Measurements from ENCODE around the gene SYAP1. TPM values are rescaled to one million over a fixed set of nuclear protein-coding genes. Genes with fewer than 3 reads are reported as not detected.
"Not testable (repeated sequence)": the region's sequence is repeated elsewhere in the genome, so short reads cannot be mapped to it uniquely, and the experiment has no call there.

SYAP1 gene
- total RNA-seq, 6 experiments from 2014 or later = 36.3 to 40.6 (median 38.7) TPM

DNA sequence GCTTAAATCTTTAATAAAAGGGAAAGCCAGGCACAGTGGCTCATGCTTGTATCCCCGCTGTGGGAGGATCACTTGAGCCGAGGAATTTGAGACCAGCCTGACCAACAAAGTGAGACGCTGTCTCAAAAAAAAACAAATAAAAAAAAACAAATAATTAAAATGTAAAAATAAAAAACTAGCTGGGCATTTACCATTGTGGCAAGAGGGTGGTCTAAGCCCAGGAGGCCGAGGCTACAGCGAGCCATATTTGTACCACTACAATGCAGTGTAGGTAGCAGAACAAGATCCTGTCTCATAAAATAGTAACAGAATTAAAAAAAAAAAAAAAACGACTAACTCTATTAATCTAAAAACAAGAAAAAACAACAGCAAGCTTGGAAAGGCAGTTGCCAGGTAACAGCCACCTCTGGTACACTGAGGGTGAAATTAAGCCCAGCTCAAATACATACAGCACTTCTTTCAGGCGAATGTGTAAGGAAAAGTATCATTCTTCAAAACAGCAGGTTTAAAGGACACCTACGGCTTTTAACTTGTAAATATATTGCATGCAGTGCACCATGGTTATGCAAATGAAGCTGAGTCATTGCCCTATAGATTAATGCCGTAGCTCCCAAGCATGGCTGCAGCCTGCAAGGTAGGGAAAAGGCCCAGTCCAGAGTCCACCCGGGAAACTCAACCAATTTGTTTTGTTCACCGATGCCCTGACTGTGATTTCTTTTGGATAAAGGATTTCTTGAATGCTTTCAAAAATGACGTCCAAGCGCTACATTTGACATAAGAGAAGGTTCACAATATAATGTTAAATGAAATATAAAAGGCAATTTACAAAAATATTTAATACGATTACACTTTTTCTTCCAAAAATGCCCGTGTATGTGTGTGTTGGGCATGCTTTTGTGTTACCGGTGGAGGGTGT is 52.3 kb downstream of the SYAP1 start:
- H3K4me1 Mint-ChIP-seq (ENCODE audit: low read depth) = peaks cover 4% of the 10 kb centered on the region; the same call in 1 of the 2 replicates
- no peaks in the 10 kb centered on the region for H3K36me3 Mint-ChIP-seq (ENCODE audit: low read depth)
- peaks cover under 1% of the 10 kb centered on the region for H3K27me3 Mint-ChIP-seq (ENCODE audit: insufficient read depth)
- H3K27ac Mint-ChIP-seq = peak overlapping the region; percentile 99
- H3K9me3 Mint-ChIP-seq = no peaks in the 10 kb centered on the region
- H3K4me3 Mint-ChIP-seq = no peak overlapping the region
- peak; percentile 83 for DNase-seq
- TF ChIP-seq, protein P1, sequence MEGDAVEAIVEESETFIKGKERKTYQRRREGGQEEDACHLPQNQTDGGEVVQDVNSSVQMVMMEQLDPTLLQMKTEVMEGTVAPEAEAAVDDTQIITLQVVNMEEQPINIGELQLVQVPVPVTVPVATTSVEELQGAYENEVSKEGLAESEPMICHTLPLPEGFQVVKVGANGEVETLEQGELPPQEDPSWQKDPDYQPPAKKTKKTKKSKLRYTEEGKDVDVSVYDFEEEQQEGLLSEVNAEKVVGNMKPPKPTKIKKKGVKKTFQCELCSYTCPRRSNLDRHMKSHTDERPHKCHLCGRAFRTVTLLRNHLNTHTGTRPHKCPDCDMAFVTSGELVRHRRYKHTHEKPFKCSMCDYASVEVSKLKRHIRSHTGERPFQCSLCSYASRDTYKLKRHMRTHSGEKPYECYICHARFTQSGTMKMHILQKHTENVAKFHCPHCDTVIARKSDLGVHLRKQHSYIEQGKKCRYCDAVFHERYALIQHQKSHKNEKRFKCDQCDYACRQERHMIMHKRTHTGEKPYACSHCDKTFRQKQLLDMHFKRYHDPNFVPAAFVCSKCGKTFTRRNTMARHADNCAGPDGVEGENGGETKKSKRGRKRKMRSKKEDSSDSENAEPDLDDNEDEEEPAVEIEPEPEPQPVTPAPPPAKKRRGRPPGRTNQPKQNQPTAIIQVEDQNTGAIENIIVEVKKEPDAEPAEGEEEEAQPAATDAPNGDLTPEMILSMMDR (IDR thresholded peaks at IDR 0.05) = no peak

DNA sequence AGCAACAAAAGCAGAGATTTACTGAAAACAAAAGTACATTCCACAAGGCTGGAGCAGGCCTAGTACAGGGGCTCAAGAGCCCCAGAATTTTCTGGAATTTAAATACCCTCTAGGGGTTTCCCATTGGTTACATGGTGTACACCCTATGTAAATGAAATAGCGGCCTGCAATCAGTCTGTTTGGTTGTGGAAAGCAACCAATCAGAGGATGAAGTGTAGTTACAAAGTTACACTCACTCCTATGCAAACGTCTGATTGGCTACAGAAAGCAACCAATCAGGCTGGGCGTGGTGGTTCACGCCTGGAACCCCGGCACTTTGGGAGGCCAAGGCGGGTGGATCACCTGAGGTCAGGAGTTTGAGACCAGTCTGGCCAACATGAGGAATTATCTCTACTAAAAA is 53.0 kb downstream of the SYAP1 start:
- H3K4me3 Mint-ChIP-seq = no peak overlapping the region
- peaks cover 4% of the 10 kb centered on the region; the same call in 1 of the 2 replicates for H3K4me1 Mint-ChIP-seq (ENCODE audit: low read depth)
- H3K9me3 Mint-ChIP-seq = no peaks in the 10 kb centered on the region
- no peaks in the 10 kb centered on the region for H3K36me3 Mint-ChIP-seq (ENCODE audit: low read depth)
- peak overlapping the region; percentile 99; the same call in 1 of the 2 replicates for H3K27ac Mint-ChIP-seq
- TF ChIP-seq, protein P1 (IDR thresholded peaks at IDR 0.05) = no peak
- H3K27me3 Mint-ChIP-seq (ENCODE audit: insufficient read depth) = peaks cover 2% of the 10 kb centered on the region
- DNase-seq = no peak

DNA sequence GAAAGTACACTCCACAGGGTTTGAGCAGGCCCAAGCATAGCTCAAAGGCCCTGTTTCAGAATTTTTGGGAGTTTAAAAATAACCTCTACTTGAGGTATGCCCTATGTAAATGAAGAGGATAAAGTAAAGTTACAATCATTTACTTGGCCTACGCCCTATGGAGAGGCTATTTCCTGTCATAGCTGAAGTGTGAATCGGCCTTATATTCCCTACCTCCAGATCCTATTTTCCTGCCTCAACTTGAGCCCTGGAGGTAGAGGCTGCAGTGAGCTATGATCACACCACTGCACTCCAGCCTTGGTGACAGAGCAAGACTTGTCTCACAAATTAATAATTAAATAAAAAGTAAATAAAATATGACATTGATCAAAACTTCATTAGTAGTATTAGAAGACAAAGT is 55.3 kb downstream of the SYAP1 start:
- Mint-ChIP-seq H3K9me3 (no peaks in the 10 kb centered on the region), H3K4me3 (no peak overlapping the region), H3K4me1 (ENCODE audit: low read depth) (peaks cover 4% of the 10 kb centered on the region; the same call in 1 of the 2 replicates), H3K27me3 (ENCODE audit: insufficient read depth) (peaks cover 3% of the 10 kb centered on the region), H3K27ac (no peak overlapping the region), H3K36me3 (ENCODE audit: low read depth) (no peaks in the 10 kb centered on the region)
- no peak for DNase-seq
- TF ChIP-seq, protein P1 (IDR thresholded peaks at IDR 0.05) = no peak

DNA sequence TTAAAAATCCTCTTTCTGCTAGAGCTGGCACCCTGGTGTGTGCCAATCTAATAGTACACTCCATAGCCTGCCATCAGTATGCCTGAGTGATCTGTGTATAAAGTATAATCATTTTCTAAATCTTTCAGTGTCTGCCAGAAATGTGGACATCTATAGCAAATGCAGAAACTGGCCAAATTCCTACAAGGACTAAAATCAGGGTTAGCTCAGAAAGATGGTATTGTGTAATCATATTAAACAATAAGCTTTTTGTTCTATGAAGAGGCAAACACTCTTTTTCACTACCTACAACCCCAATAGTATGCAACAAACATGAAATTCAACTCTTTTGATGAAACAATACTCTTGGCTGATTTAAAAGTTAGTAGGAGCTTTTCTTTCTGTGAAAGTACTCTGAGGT is 59.1 kb downstream of the SYAP1 start:
- no peaks in the 10 kb centered on the region for H3K36me3 Mint-ChIP-seq (ENCODE audit: low read depth)
- TF ChIP-seq, protein P1 (IDR thresholded peaks at IDR 0.05) = no peak
- no peak for DNase-seq
- peaks cover 3% of the 10 kb centered on the region for H3K27me3 Mint-ChIP-seq (ENCODE audit: insufficient read depth)
- no peak overlapping the region for H3K4me3 Mint-ChIP-seq
- no peak overlapping the region for H3K27ac Mint-ChIP-seq
- no peaks in the 10 kb centered on the region for H3K4me1 Mint-ChIP-seq (ENCODE audit: low read depth)
- no peaks in the 10 kb centered on the region for H3K9me3 Mint-ChIP-seq

DNA sequence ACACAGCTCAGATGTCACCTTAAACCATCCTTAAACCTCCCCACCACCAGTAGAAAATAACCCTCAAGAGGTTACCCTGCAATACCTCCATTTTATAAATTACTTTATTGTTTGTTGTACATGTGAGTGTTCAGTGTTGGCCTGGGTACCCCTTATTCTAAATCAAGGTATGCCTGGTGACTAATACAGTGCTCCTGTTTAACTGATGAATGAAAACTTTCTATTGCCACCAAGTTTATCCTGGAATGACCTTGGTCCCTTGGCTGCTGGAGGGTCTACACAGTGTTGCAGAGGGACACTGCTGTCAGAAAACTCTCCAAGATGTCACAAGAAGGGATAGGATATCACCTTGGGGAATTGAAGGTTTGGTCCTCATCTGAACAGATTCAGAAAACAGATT is 59.6 kb downstream of the SYAP1 start:
- Mint-ChIP-seq H3K27ac (no peak overlapping the region), H3K27me3 (ENCODE audit: insufficient read depth) (peaks cover 3% of the 10 kb centered on the region), H3K36me3 (ENCODE audit: low read depth) (no peaks in the 10 kb centered on the region), H3K4me1 (ENCODE audit: low read depth) (no peaks in the 10 kb centered on the region), H3K4me3 (no peak overlapping the region), H3K9me3 (no peaks in the 10 kb centered on the region)
- DNase-seq = no peak
- TF ChIP-seq, protein P1 (IDR thresholded peaks at IDR 0.05) = no peak

DNA sequence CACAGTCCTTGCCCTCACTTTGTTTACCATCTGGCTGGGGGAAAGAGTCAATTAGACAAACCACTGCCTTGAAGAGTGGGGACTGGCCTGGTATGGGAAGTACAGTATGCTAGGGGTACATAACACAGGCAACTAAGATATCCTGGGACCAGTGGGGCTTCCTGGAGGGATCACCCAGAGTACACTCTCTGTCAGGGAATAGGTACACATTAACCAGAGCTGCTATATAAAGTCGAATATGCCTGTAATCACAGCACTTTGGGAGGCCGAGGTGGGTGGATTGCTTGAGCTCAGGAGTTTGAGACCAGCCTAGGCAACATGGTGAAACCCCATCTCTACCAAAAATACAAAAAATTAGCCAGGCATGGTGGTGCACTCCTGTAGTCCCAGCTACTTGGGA is 60.4 kb downstream of the SYAP1 start:
- H3K9me3 Mint-ChIP-seq; H3K36me3 Mint-ChIP-seq (ENCODE audit: low read depth); H3K27ac Mint-ChIP-seq; H3K27me3 Mint-ChIP-seq (ENCODE audit: insufficient read depth); H3K4me1 Mint-ChIP-seq (ENCODE audit: low read depth); H3K4me3 Mint-ChIP-seq; DNase-seq: not testable (repeated sequence)
